H9 (cell line): ENCODE data around the gene SIGLEC10. TPM values are rescaled to one million over a fixed set of nuclear protein-coding genes. Genes with fewer than 3 reads are reported as not detected.

Source experiments
- DNase-seq: peaks from one replicate; pipeline ENCODE4 v3.0.0-alpha.2; 2017
- H2AFZ ChIP-seq: one replicate; pipeline ENCODE4 v1.6.1; 2013; ENCODE audit warnings: mild to moderate bottlenecking, low read length, control low read depth, moderate library complexity
- H2AK5ac ChIP-seq: 2 replicates; pipeline ENCODE4 v1.6.1; 2013; ENCODE audit warnings: low read length, control low read depth, mixed read lengths; ENCODE audit not compliant: insufficient read length
- H2BK120ac ChIP-seq: one replicate; pipeline ENCODE4 v1.6.1; 2013; ENCODE audit warnings: low read depth, mild to moderate bottlenecking, low read length, control low read depth, inconsistent platforms; ENCODE audit not compliant: poor library complexity, severe bottlenecking
- H2BK12ac ChIP-seq: 2 replicates; pipeline ENCODE4 v1.6.1; 2013; ENCODE audit warnings: low read length, control low read depth, mixed read lengths, low read depth; ENCODE audit not compliant: insufficient read length
- H2BK15ac ChIP-seq: 2 replicates; pipeline ENCODE4 v1.6.1; 2013; ENCODE audit warnings: low read depth, low read length, control low read depth
- H2BK20ac ChIP-seq: one replicate; pipeline ENCODE4 v1.6.1; 2013; ENCODE audit warnings: low read depth, mild to moderate bottlenecking, low read length, control low read depth, inconsistent platforms; ENCODE audit not compliant: poor library complexity, severe bottlenecking
- H2BK5ac ChIP-seq: 2 replicates; pipeline ENCODE4 v1.6.1; 2013; ENCODE audit warnings: low read length, control low read depth, mixed read lengths; ENCODE audit not compliant: insufficient read length
- H3K14ac ChIP-seq: 2 replicates; pipeline ENCODE4 v1.6.1; 2013; ENCODE audit warnings: low read length, control low read depth; ENCODE audit not compliant: insufficient read depth
- H3K18ac ChIP-seq: 2 replicates; pipeline ENCODE4 v1.6.1; 2013; ENCODE audit warnings: low read depth, mild to moderate bottlenecking, mixed read lengths, low read length, control low read depth; ENCODE audit not compliant: insufficient read length
- H3K23ac ChIP-seq: 2 replicates; pipeline ENCODE4 v1.6.1; 2013; ENCODE audit warnings: low read length, control low read depth, mixed read lengths, low read depth; ENCODE audit not compliant: insufficient read length
- H3K23me2 ChIP-seq: 2 replicates; pipeline ENCODE4 v1.6.1; 2013; ENCODE audit warnings: low read depth, mild to moderate bottlenecking, mixed read lengths, low read length, control low read depth; ENCODE audit not compliant: insufficient read length, poor library complexity, severe bottlenecking
- H3K27ac ChIP-seq: 2 replicates; pipeline ENCODE4 v1.5.1; 2013; ENCODE audit warnings: low read length, control low read depth, mixed read lengths, low read depth; ENCODE audit not compliant: insufficient read length
- H3K27me3 ChIP-seq: 2 replicates; pipeline ENCODE4 v1.6.1; 2013; ENCODE audit warnings: low read length, control low read depth, inconsistent platforms; ENCODE audit not compliant: insufficient read depth
- H3K4ac ChIP-seq: 2 replicates; pipeline ENCODE4 v1.6.1; 2013; ENCODE audit warnings: low read depth, mild to moderate bottlenecking, control low read depth, inconsistent platforms, low read length, moderate library complexity
- H3K4me1 ChIP-seq: 2 replicates; pipeline ENCODE4 v1.6.1; 2013; ENCODE audit warnings: low read length, control low read depth, inconsistent platforms; ENCODE audit not compliant: insufficient read depth
- H3K4me2 ChIP-seq: 2 replicates; pipeline ENCODE4 v1.6.1; 2013; ENCODE audit warnings: low read length, control low read depth, mixed read lengths; ENCODE audit not compliant: insufficient read length, insufficient read depth
- H3K56ac ChIP-seq: 2 replicates; pipeline ENCODE4 v1.6.1; 2013; ENCODE audit warnings: low read depth, mild to moderate bottlenecking, mixed read lengths, low read length, control low read depth; ENCODE audit not compliant: insufficient read length
- H3K79me1 ChIP-seq: 2 replicates; pipeline ENCODE4 v1.6.1; 2013; ENCODE audit warnings: low read depth, mild to moderate bottlenecking, moderate library complexity, low read length, control low read depth, inconsistent platforms; ENCODE audit not compliant: insufficient read depth, poor library complexity, severe bottlenecking
- H3K79me2 ChIP-seq: 2 replicates; pipeline ENCODE4 v1.6.1; 2013; ENCODE audit warnings: low read length, control low read depth, inconsistent platforms; ENCODE audit not compliant: insufficient read depth
- H3K9ac ChIP-seq: 2 replicates; pipeline ENCODE4 v1.6.1; 2013; ENCODE audit warnings: low read length, control low read depth, mixed read lengths; ENCODE audit not compliant: insufficient read length; ENCODE audit errors: extremely low read depth
- H3K9me3 ChIP-seq: one replicate; pipeline ENCODE4 v1.6.1; 2013; ENCODE audit warnings: low read depth, low read length, inconsistent platforms; ENCODE audit not compliant: control insufficient read depth
- H3T11ph ChIP-seq: one replicate; pipeline ENCODE4 v1.6.1; 2013; ENCODE audit warnings: mild to moderate bottlenecking, low read length, control low read depth, inconsistent platforms
- H4K20me1 ChIP-seq: one replicate; pipeline ENCODE4 v1.6.1; 2013; ENCODE audit not compliant: control insufficient read depth, insufficient read length, insufficient read depth
- H4K5ac ChIP-seq: 2 replicates; pipeline ENCODE4 v1.6.1; 2013; ENCODE audit warnings: low read depth, mild to moderate bottlenecking, mixed read lengths, low read length, control low read depth; ENCODE audit not compliant: insufficient read length
- H4K8ac ChIP-seq: replicated peaks from 2 replicates; pipeline ENCODE4 v1.6.1; 2013; ENCODE audit warnings: low read length, control low read depth, mixed read lengths, low read depth; ENCODE audit not compliant: insufficient read length
- H4K91ac ChIP-seq: 2 replicates; pipeline ENCODE4 v1.6.1; 2013; ENCODE audit warnings: low read depth, mild to moderate bottlenecking, moderate library complexity, mixed read lengths, low read length, control low read depth; ENCODE audit not compliant: insufficient read length
- H3K27ac Mint-ChIP-seq, 3 experiments: 2 replicates in 2 of 3; 3 replicates in 1 of 3; pipeline ENCODE4 v1.8.0; 2020 to 2021; ENCODE audit warnings: mixed read lengths in 3 of 3, mild to moderate bottlenecking in 1 of 3, moderate library complexity in 1 of 3
- H3K27me3 Mint-ChIP-seq: 2 replicates; pipeline ENCODE4 v1.8.0; 2021; ENCODE audit warnings: low read depth, mild to moderate bottlenecking, moderate library complexity, mixed read lengths
- H3K36me3 Mint-ChIP-seq, 3 experiments: 2 replicates in 2 of 3; 3 replicates in 1 of 3; pipeline ENCODE4 v1.8.0; 2020 to 2021; ENCODE audit warnings: low read depth in 3 of 3, mixed read lengths in 3 of 3; ENCODE audit not compliant: insufficient read depth in 1 of 3
- H3K4me1 Mint-ChIP-seq, 2 experiments: 2 replicates each; pipeline ENCODE4 v1.8.0; 2020; ENCODE audit warnings: mixed read lengths in 2 of 2
- H3K4me3 Mint-ChIP-seq, 2 experiments: 2 replicates in 1 of 2; 3 replicates in 1 of 2; pipeline ENCODE4 v1.8.0; 2020 to 2021; ENCODE audit warnings: mild to moderate bottlenecking in 2 of 2, mixed read lengths in 2 of 2, moderate library complexity in 1 of 2
- H3K9me3 Mint-ChIP-seq, 2 experiments: 2 replicates in 1 of 2; 3 replicates in 1 of 2; pipeline ENCODE4 v1.8.0; 2020; ENCODE audit warnings: mild to moderate bottlenecking in 2 of 2, mixed read lengths in 2 of 2, moderate library complexity in 1 of 2
- CTCF ChIP-seq: fragments of 200-600 bp; sonication (generic); conservative IDR thresholded peaks from 3 replicates; pipeline ENCODE4 v1.8.0; 2021; ENCODE audit warnings: antibody characterized with exemption, mild to moderate bottlenecking
- WGBS: extraction: QIAGEN DNeasy Blood & Tissue Kit; methylation state at CpG from one replicate; pipeline ENCODE4 v1.1.7; 2013; ENCODE audit warnings: missing lambda C conversion rate, low lambda C conversion rate, mixed read lengths; ENCODE audit not compliant: insufficient read length; ENCODE audit errors: extremely low coverage; 5-methylcytosine and 5-hydroxymethylcytosine counted together
- total RNA-seq: library from RNA; stranded (reverse); gene quantifications from 2 replicates; pipeline ENCODE4 v1.2.1, GENCODE V29; 2021

The SIGLEC10 gene
- total RNA-seq, 1 experiment from 2014 or later = not detected

- H3K14ac ChIP-seq = no peak overlapping the region
- H3K23ac ChIP-seq = no peak overlapping the region
- Mint-ChIP-seq H3K4me3 (no peak overlapping the region), H3K9me3 (peaks cover 4 to 38% of the 10 kb centered on the region in 2 experiments; a peak in 3 of 5 replicates), H3K27ac (no peak overlapping the region), H3K27me3 (peaks cover 54% of the 10 kb centered on the region), H3K36me3 (no peaks in the 10 kb centered on the region), H3K4me1 (no peaks in the 10 kb centered on the region)
- no peak overlapping the region for H2AFZ ChIP-seq
- no peak overlapping the region for H2BK5ac ChIP-seq
- H3K27ac ChIP-seq = no peak overlapping the region
- H3K79me1 ChIP-seq = no peaks in the 10 kb centered on the region
- H3K4me2 ChIP-seq = no peak overlapping the region
- no peak for TF ChIP-seq CTCF
- no peak overlapping the region for H2BK15ac ChIP-seq
- no peak overlapping the region for H2BK12ac ChIP-seq
- H2BK120ac ChIP-seq = no peak overlapping the region
- no peaks in the 10 kb centered on the region for H3K4me1 ChIP-seq
- no peak overlapping the region for H3K9ac ChIP-seq
- no peak overlapping the region for H2BK20ac ChIP-seq
- no peak overlapping the region for H3K4ac ChIP-seq
- H3K9me3 ChIP-seq = no peaks in the 10 kb centered on the region
- no peak for DNase-seq
- WGBS = no CpG with 5 or more reads among the region's 3 CpGs
- no peaks in the 10 kb centered on the region for H3K23me2 ChIP-seq
- no peaks in the 10 kb centered on the region for H4K20me1 ChIP-seq
- no peak overlapping the region for H2AK5ac ChIP-seq
- H3K79me2 ChIP-seq = no peaks in the 10 kb centered on the region
- H3K56ac ChIP-seq = no peak overlapping the region
- no peak overlapping the region for H4K91ac ChIP-seq
- no peaks in the 10 kb centered on the region for H3K27me3 ChIP-seq
- no peak overlapping the region for H4K8ac ChIP-seq
- no peak overlapping the region for H3K18ac ChIP-seq
- H3T11ph ChIP-seq = no peak overlapping the region
- H4K5ac ChIP-seq = no peak overlapping the region
Observed at GRCh38 chr19:51427201-51427600, 9.8 kb upstream of the SIGLEC10 start.
